Hematopoietic multipotent progenitor cell treated with erythropoietin and hydrocortisone succinate and interleukin-3 and kit ligand, for 17 days (in vitro differentiated cells): ENCODE data around the gene LRRC28.
"Not testable (repeated sequence)": the region's sequence is repeated elsewhere in the genome, so short reads cannot be mapped to it uniquely, and the experiment has no call there.

Experiments
- DNase-seq: peaks from one replicate; pipeline ENCODE4 v3.0.0-alpha.2; 2015; ENCODE audit warnings: low spot score

The LRRC28 gene

DNA sequence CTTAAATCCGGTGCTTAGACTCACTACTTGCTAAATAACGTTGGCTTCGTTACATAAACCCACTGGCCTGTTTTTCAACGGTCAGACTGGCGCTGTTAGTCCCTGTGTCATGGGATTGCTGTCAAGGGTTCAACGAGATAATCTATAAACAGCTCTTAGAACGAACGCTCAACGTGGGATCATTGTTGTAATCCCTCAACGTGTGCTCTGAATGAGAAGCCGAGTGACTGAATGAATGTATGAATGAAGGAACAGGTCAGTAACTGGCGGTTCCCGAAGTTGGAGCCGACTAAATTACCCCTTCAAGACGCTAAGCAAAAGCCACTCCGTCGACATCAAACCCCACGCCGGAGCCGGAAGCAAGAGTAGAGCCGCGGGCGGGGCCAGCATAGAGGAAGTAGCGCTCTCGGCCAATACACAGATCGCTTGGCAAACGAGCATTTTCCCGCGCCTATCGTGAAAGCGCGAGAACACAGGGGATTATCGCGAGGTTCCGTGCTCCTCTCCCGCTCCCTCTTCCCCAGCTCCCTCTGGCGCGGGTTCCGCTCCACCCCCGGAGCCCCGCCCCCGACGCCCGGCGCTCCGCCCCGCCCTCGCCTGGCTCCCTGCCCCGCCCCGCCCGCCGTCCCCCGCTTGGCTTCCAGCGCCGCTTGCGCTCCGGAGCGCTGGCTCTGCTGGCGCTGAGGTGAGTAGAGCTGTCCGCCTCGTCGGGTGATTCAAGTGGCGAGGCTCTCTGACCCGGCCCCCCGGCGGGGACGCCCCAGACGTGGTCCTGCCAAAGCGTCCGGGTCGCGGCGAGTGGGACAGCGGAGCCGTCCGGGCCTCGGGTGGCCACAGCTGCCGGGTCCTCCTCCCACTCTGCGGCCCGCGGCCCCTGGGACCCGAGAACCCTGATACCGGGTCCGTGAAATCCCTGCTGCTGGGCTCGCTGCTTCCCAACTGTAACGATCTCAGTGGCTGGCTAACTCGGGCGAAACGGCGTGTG, at the start of gene LRRC28:
Gene LRRC28 (plus strand): TSS at position 625 of the 985 bp plus-strand sequence. CDS start 4,477 bp downstream, outside the sequence.
- peak; percentile 95 for DNase-seq

DNA sequence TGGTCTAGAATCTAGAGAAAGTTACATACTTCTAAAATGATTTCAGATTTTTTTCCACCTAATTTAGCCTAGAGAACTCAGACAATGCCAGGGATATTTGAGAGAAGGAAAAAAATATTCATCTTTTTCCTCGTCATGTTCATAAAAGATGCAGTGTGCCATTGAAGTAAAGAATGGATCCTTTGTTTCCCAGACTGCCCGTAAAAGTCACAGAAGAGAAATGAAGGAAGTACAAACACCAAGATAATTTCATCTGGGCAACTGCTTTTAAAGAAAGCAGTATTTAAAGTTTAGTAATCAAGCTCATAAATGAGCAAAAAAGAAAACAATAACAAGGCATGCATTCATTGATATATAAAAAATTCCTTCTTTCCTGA, 49.1 kb upstream of the LRRC28 start:
- no peak for DNase-seq

DNA sequence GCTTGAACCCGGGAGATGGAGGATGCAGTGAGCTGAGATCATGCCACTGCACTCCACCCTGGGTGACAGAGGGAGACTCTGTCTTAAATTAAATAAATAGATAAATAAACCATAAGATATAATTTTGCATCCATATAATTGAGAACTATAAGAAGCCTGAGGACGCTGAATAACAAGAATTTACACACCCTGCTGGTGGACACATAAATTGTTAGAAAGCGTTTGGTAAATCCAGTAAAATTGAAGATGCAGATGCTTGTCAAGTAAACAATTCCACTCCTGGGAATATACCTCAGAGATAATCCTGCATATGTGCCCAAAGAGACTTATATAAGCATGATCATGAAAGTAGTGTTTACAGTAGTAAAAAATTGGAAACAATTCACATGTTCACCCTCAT, 43.6 kb upstream of the LRRC28 start:
- no peak for DNase-seq

DNA sequence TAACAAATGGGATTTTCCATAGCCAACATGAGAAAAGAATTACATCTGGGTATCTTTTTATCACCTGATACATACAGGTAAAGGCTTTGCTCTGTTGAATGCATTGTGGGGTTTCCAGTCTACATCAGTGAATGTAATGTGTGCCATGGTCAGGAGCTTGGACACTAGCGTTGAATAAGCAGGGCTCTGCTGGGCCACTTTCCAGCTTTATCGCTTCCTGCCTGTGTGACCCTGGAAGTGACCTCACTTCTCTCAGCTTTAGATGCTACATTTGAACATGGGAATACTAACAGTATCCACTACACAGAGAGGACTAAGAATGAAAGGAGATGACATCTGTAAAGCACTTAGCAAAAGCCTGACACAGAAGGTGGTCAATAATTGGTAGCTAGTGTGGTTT, 42.0 kb upstream of the LRRC28 start:
- DNase-seq = no peak

DNA sequence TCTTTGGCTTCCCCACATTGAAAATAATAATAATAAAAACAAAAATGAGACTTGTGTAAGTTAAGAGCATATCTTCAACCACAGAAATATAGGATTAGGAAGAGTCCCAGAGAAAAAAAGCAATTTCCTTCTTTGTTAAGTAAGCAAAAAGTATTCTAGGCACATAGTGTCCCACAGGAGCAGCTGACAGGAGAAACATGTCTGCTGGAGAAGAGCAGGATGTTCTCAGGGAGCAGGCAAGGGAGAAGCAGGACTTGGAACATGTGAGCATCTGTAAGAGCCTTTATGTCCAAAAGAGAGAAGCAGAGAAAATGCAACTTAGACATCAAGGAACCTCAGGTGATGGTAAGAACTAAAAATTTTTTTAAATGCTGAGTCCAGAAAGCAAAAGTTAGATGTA, 40.9 kb upstream of the LRRC28 start:
- no peak for DNase-seq

DNA sequence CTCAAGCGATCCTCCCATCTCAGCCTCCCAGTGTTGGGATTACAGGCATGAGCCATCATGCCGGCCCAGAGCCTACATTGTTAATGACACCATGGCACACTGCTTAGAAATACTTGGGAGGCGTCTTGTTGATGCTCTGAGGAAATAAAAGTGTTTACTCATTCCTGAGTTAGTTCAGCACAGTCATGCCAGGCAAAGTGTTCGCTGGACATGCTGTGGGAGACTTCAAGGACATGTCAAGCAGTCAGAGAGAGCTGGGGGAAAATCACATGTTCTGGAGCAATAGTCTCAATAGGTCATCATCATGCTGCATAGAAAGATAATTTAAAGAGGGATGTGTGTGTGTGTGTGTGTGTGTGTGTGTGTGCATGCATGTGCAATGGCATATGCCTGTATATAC, 39.4 kb upstream of the LRRC28 start:
- no peak for DNase-seq

DNA sequence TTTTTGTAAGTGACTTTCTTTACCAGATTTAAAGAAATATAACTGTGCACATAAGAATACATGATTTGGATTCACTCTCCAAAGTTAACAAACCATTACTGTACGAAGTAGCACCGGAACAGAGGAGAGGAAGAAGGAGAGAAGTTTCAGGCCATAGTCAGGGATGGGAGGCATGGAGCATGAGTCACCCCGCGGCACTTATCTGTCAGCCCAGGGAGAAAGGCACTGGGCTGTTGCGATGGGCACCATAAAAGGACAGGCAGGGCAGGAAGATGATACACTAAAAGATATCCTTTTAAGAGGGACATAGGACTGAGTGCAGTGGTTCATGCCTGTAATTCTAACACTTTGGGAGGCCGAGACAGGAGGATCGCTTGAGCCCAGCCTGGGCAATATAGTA, 38.9 kb upstream of the LRRC28 start:
- DNase-seq = no peak

DNA sequence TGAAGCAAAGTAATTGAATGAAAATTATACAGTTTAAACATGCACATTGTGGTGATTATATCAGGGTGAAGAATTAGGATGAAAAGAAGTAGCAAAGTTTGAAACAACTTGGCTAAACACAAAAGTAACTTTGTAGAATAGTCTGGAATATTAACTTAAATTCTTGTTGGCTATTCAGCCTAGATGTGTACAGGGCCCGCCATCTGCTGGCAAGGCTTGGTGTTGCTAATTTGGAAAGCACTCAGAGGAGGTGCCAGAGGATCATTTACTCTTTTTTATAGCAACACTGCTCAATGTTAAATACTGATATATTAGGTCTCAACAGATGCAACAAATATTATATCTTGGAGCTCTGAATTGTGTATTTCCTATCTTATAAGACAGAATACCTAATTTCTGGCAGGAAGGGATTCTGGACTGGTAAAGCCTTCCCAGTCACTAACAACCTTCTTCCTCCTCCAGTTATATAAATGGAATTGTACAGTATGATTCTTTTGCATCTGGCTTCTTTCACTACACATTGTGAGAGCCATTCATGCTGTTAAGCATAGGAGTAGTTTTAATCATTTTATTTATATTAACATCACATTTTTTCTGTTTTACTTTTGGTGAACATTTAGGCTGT, 38.0 kb upstream of the LRRC28 start:
- peak; percentile 24 for DNase-seq

DNA sequence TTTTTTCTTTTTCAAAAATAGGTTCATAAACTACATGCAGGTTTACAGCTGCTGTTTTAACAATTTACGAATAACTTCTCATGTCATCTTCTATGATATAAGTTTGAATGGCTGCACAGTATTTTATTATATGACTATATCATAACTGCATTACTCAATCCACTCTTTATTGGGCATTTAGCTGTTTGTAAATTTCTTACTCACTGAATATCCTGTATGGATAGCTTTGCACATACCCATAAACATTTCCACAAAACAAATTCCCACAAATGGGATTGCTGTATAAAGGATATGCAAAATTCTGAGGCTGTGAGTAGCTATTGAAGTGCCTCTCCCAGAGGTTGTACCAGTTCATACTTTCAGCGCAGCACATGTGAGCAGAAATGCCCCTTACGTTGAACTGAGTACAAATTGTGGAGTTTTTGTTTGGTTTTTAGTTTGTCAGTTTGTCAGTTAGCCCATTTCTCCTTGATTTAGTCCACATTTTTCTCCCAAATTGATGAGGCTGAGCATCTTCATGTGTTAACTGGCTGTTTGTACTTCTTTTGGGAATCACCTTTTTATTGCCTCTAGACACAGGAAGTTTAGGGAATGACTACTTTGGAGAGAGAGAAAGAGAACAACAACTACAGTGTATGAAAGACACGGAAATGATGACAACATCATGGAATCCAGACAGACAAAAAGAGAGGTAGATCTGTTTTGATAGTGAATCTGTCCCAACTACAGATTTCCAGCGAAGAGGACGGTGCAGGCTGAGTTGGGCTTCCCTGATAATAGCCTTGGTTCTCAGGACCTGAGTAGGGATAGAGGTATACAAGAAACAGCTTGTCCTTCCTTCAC, 26.7 kb upstream of the LRRC28 start:
- no peak for DNase-seq

DNA sequence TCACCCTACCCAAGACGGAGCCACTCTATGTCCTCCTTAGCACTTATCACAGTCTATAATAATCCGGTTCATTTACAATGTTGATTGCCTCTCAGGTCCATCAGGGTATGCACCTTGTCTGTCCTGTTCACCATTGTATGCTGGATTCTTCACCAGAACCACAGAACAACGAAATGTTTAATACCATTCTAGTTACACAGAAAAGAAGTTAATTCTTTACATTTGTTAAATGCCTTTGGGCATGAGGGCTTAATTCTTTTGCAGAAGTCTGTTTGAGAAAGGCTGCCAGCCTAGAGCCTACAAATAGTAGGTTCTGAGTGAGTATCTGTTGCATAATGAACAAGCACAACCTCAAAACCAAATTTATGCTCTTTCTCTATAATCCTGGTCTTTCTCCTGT, 24.5 kb upstream of the LRRC28 start:
- no peak for DNase-seq

DNA sequence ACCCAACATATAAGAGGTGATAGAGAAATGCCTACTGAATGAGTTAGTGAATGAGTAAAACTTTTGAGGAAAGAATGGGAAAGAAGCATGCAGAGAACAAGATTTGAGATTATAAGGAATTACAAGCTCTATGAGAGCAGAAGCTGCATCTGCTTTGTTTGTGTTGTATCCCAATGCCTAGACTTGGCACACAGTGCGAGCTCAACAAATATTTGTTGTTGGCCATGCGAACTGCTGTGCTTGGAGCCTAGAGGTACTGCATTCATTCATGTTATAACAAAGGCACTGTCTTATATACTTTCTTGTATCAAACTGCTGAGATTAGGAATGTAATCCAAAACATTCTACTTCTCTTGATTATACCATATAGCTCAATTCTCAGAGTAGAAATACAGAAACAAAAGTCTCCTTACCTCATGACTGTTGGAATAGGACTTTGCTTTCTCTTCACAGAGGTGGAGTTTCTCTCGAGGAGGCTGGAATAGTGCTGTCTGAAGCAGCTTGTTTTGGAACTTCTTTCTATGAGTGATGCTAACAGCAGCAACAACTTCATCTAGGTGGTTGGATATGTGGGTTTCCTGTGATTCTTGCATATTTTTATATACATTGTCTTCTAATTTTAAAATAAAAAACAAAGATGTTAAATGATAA, 23.0 kb upstream of the LRRC28 start:
- DNase-seq = no peak

DNA sequence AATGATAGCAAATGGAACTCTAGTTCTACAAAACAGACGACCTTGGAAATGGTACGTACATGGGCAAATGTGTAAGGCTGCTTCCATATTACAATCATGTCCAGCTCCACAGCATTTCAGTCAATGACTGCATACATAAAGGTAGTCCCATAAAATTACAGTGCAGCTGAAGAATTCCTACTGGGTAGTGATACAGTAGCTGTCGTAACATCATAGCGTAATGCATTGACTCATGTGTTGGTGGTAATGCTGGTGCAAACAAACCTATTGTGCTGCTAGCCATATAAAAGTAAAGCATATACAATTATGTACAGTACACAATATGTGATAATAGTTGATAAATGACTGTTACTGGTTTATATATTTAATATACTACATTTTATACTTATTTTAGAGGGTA, 20.4 kb upstream of the LRRC28 start:
- DNase-seq = no peak

DNA sequence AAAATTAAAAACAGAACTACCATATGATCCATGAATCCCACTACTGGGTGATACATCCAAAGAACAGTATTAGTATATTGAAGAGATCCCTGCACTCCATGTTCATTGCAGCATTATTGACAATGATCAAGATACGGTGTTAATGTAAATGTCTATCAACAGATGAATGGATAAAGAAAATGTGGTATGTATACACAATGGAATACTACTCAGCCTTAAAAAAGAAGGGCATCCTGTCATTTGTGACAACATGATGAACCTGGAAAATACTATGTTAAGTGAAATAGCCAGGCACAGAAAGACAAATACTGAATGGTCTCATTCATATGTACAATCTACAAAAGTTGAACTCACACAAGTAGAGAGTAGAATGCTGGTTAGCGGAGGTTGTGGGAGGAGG, 18.5 kb upstream of the LRRC28 start:
- no peak for DNase-seq

DNA sequence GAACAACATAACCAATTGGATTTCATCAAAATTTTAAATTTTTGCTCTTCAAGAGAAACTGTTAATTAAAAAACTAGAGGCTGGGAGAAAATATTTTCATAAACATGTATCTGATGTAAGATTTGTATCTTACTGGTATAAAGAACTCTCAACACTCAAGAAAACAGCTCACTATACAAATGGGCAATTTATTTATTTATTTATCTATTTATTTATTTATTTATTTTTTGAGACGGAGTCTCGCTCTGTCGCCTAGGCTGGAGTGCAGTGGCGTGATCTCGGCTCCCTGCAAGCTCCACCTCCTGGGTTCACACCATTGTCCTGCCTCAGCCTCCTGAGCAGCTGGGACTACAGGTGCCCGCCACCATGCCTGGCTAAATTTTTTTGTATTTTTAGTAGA, 17.1 kb upstream of the LRRC28 start:
- not testable (repeated sequence) for DNase-seq

DNA sequence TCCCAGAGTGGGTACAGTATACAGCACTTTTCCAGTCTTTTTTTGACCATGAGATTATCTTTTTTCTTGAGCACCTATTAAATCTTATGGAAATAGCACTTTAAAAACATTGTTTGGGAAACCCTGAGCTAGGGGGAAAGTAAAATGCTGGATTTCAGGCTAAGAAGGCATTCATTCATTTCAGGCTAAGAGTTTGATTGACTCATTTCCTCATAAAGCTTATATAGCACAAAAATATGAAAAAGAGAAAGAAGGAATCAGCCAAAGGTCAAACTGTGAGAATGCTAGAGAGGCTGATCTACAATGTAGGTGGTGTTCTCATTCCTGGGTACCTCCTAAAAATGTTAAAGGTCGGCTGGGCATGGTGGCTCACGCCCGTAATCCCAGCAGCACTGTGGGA, 12.4 kb upstream of the LRRC28 start:
- DNase-seq = no peak

DNA sequence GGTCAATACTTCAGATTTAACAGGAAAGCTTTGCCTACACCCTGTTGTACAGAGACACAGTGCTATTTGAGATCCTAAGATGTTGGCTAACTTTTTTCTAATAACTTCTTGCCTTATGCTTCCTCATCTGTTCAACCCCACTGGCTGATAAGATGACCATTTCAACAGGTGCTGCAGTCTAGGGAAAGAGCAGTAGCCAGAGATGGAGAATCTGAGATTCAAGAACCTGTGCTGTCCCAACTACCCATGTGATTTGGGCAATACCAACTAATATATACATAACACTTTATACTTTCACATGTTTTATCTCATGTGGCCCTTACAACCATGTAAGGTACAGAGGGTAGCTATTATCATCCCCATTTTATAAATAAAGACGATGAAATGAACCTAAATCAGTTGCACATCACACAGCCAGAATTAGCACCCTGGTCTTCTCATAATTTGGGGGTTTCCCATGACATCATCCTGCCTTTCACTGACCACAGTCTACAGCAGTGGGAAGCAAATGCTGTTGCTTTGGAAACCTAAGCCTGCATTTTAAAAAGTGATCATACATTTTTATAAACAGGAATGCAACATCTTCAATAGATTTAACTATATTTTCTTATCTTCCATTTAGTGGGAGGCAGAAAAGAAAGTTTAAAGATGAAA, 11.6 kb upstream of the LRRC28 start:
- DNase-seq = no peak

DNA sequence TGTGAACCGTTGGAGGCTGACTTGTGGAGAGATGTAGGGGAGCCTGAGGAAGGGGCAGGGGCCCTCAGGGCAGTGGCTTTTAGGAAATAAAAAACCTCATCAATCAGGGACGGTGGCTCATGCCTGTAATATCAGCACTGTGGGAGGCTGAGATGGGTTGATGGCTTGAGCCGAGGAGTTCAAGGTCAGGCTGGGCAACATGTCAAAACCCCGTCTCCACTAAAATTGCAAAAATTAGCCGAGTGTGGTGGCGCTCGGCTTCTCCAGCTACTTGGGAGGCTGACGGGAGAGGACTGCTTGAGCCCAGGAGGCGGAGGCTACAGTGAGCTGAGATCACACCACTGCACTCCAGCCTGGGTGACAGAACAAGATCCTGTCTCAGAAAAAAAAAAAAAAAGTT, 9.5 kb upstream of the LRRC28 start:
- DNase-seq = no peak

DNA sequence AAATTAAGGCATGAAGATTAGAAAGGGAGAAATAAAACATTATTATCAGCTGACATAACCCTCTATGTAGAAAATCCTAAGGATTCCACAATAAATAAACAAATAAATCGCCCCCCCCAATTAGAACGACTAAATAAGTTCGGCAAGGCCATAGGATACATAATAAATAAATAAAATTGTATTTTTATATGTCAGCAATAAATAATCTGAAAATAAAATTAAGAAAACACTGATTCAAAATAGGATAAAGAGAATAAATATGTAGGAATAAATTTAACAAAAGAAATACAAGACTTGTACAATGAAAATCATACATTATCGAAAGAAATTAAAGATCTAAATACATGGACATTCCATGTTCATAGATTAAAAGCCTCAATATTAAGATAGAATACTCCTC, 7.0 kb upstream of the LRRC28 start:
- no peak for DNase-seq

DNA sequence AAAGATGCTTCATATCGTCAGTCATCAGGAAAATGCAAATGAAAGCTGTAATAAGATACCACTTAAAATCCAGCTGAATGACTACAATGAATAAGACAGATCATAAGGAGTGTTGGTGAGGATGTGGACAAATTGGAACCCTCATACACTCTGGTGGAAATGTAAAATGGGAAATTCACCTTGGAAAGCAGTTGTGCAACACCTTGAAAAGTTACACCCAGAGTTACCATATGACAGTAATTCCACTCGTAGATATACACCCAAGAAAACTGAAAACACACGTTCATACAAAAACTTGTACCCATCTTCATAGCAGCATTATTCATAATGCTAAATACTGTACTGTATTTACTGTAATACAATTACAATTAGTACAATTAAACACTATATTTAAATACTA, 4.2 kb upstream of the LRRC28 start:
- no peak for DNase-seq

DNA sequence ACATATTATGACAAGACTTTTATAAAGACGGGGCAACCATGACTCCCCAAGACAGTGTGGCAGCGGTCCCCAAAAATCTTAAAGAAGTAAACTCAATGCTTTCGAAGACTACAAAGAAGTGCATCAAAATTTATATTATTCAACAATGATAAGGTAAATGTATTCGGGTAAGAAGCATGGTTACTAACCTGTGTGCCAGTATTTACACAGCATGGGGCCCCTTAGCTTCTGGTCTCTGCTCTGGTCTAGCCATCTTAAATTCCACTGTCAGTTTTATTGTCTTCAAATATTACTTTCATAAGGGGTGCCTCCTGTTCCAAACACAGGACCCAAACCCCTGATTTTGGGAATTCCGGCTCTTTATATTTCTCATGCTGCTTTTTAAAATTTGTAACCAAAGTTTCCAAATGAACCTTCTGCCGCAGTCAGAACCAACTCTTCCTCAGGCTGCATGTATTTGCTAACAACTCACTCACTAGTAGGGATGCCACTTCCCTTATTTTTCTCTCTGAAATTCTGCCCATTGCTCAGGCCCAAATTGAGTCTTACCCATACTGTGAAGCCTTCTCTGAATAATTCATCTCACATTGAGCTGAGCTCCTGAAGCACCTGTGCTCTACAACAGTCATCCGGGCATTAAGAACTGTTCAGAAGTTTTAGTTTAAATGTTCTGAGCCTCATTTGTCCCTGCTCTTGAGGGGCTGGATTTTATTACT, 3.1 kb upstream of the LRRC28 start:
- DNase-seq = no peak

DNA sequence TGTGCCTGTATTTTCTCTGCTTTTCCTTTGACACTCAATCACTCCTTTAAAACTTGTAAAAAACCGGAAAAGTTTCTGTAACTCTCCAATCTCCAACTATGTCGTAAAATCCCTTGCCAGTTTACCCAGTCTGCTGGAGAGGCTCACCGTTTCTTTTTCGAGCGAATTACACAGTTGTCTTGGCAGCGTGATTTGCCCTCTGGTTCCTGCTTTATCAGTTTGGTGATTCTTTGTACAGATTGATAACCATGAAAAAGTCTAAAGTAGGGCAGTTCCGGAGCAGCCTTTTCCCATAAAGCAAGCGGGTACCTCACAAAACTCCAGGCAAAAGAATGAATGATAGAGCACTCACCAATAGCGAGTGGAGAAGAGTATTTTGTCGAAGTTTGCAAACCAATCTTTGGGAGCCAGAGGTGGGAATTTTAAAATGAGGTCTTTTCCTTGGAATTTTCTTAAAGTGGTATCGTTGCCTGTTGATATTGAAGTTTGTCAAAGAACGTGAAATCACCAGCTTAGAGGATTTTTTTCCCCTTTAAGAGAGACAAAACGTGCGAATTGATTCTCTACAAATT, 1.9 kb upstream of the LRRC28 start, which contains the start of gene TTC23:
Gene TTC23 (minus strand): TSS at position 312 of the 572 bp plus-strand sequence. CDS start 20,869 bp downstream, outside the sequence.
- no peak for DNase-seq
